Heart left ventricle (tissue), 13 donors: Measurements from ENCODE around the gene ZNF787.

Experiments used
- CTCF ChIP-seq, 12 donors: fragments of 200-600 bp; sonication (generic) in 4 of 12; IDR thresholded peaks; one replicate each; pipeline versions ENCODE4 v1.5.0 to v1.8.0; 2018 to 2022; ENCODE audit warnings: antibody characterized with exemption in 12 of 12, mild to moderate bottlenecking in 5 of 12
- POLR2A ChIP-seq, 2 donors: fragments of 450-650 bp; IDR thresholded peaks; one replicate each; pipeline ENCODE4 v1.6.1; 2017; ENCODE audit warnings: antibody characterized with exemption in 2 of 2, mild to moderate bottlenecking in 2 of 2, moderate library complexity in 2 of 2
- donor health status: ischemic (EF 13 %, LVEDD 7.1; RV severe dilation, severe dysfunction).
- donor health status: DM: no; HTN: yes; CAD: no.
- donor health status: DM: no; HTN: no; CAD: no.
- donor health status: ischemic (EF 25% LVEDD 6.9; RV normal size, moderate dysfunction).
- donor health status: ischemic (EF 25% LVEDD 5.7; RV mildly dilated, moderate dysfunction).
- donor health status: ischemic (EF 35%, LVEDD 5.7; RV mildly dilated, moderate dysfunction).
- donor health status: nonischemic (EF 11% LVEDD 7.7; RV severe dilation, severe dysfunction).
- donor health status: DM: yes; HTN: yes; CAD: no.
- donor health status: PGD.
- donor health status: ischemic (EF 29% LVEDD 5.4; RV normal size, mild dysfunction).
- donor health status: nonischemic (EF 23%, LVEDD 6.1; RV moderate dilation, normal function).

GRCh38 chr19:56097776-56098175 is 23.3 kb downstream of the ZNF787 start:
- TF ChIP-seq CTCF (IDR thresholded peaks at IDR 0.05) (no peak), POLR2A (IDR thresholded peaks at IDR 0.05) (no peak)
